EL (cell line): ENCODE results near the gene GATAD2A.
"Not testable (repeated sequence)": the region's sequence is repeated elsewhere in the genome, so short reads cannot be mapped to it uniquely, and the experiment has no call there.

ENCODE experiments used
- DNase-seq: peaks from one replicate; pipeline ENCODE4 v3.0.0-alpha.2; 2016

The GATAD2A gene

GRCh38 chr19:19388568-19389555 is 16.6 kb upstream of the GATAD2A start:
- no peak for DNase-seq

GRCh38 chr19:19389683-19390082 is 15.8 kb upstream of the GATAD2A start:
- DNase-seq = not testable (repeated sequence)

- DNase-seq = not testable (repeated sequence)
Observed at GRCh38 chr19:19394333-19394732, 11.1 kb upstream of the GATAD2A start.

GRCh38 chr19:19399733-19400433 is 5.6 kb upstream of the GATAD2A start:
- DNase-seq = peak; percentile 46

- peak; percentile 24 for DNase-seq
Observed at GRCh38 chr19:19402656-19403372, 2.7 kb upstream of the GATAD2A start.

- peak; percentile 68 for DNase-seq
Observed at GRCh38 chr19:19403373-19403901, 2.0 kb upstream of the GATAD2A start.

- DNase-seq = peak; percentile 60
Observed at GRCh38 chr19:19405971-19406877, 749 bp downstream of the GATAD2A start.

GRCh38 chr19:19406878-19407632 is 1.6 kb downstream of the GATAD2A start:
- DNase-seq = peak; percentile 55

- no peak for DNase-seq
Observed at GRCh38 chr19:19407633-19407930, 2.1 kb downstream of the GATAD2A start.

GRCh38 chr19:19409205-19409604 is 3.7 kb downstream of the GATAD2A start:
- no peak for DNase-seq

- DNase-seq = no peak
Observed at GRCh38 chr19:19409631-19410030, 4.2 kb downstream of the GATAD2A start.

- DNase-seq = no peak
Observed at GRCh38 chr19:19410553-19411550, 5.4 kb downstream of the GATAD2A start.

- DNase-seq = no peak
Observed at GRCh38 chr19:19416280-19416679, 10.8 kb downstream of the GATAD2A start.

- no peak for DNase-seq
Observed at GRCh38 chr19:19417046-19417445, 11.6 kb downstream of the GATAD2A start.

GRCh38 chr19:19417628-19418245 is 12.3 kb downstream of the GATAD2A start:
- no peak for DNase-seq

- DNase-seq = no peak
Observed at GRCh38 chr19:19418555-19419260, 13.2 kb downstream of the GATAD2A start.

GRCh38 chr19:19420570-19421298 is 15.3 kb downstream of the GATAD2A start:
- no peak for DNase-seq

GRCh38 chr19:19421299-19421696 is 15.8 kb downstream of the GATAD2A start:
- DNase-seq = no peak
